Activated T-cell treated with anti-CD3 and anti-CD28 coated beads, Interleukin-2, amount 50 U/mL, for 24 hours (primary cell): ENCODE measurements around the gene LBHD1.
"Not testable (repeated sequence)": the region's sequence is repeated elsewhere in the genome, so short reads cannot be mapped to it uniquely, and the experiment has no call there.

Experiments
- DNase-seq: peaks from one replicate; pipeline ENCODE4 v3.0.0-alpha.2; 2020
- H3K27ac Mint-ChIP-seq: 2 replicates; pipeline ENCODE4 v1.8.0; 2020; ENCODE audit warnings: mild to moderate bottlenecking, mixed read lengths
- H3K27me3 Mint-ChIP-seq: 2 replicates; pipeline ENCODE4 v1.8.0; 2020; ENCODE audit warnings: mixed read lengths
- H3K36me3 Mint-ChIP-seq: 2 replicates; pipeline ENCODE4 v1.8.0; 2020; ENCODE audit warnings: low read depth, mixed read lengths
- H3K4me1 Mint-ChIP-seq: 2 replicates; pipeline ENCODE4 v1.8.0; 2020; ENCODE audit warnings: low read depth, mixed read lengths
- H3K4me3 Mint-ChIP-seq: 2 replicates; pipeline ENCODE4 v1.8.0; 2020; ENCODE audit warnings: mild to moderate bottlenecking, moderate library complexity, mixed read lengths
- H3K9me3 Mint-ChIP-seq: 2 replicates; pipeline ENCODE4 v1.8.0; 2020; ENCODE audit warnings: mixed read lengths

LBHD1 gene

GRCh38 chr11:62706850-62707247, 34.8 kb upstream of the LBHD1 start:
- DNase-seq = no peak
- no peaks in the 10 kb centered on the region for H3K27me3 Mint-ChIP-seq
- H3K27ac Mint-ChIP-seq = peak overlapping the region; percentile 81
- peak overlapping the region; percentile 66 for H3K4me3 Mint-ChIP-seq
- peaks cover 61% of the 10 kb centered on the region for H3K4me1 Mint-ChIP-seq
- peaks cover 79% of the 10 kb centered on the region for H3K36me3 Mint-ChIP-seq
- no peaks in the 10 kb centered on the region for H3K9me3 Mint-ChIP-seq

GRCh38 chr11:62705880-62706849, 34.1 kb upstream of the LBHD1 start:
- peak overlapping the region; percentile 89 for H3K4me3 Mint-ChIP-seq
- H3K9me3 Mint-ChIP-seq = no peaks in the 10 kb centered on the region
- H3K36me3 Mint-ChIP-seq = peaks cover 79% of the 10 kb centered on the region
- peaks cover 61% of the 10 kb centered on the region for H3K4me1 Mint-ChIP-seq
- no peaks in the 10 kb centered on the region for H3K27me3 Mint-ChIP-seq
- H3K27ac Mint-ChIP-seq = peak overlapping the region; percentile 91
- peak; percentile 96 for DNase-seq

- Mint-ChIP-seq H3K27ac (peak overlapping the region; percentile 91), H3K27me3 (no peaks in the 10 kb centered on the region), H3K4me1 (peaks cover 56% of the 10 kb centered on the region), H3K9me3 (no peaks in the 10 kb centered on the region), H3K4me3 (peak overlapping the region; percentile 89), H3K36me3 (peaks cover 78% of the 10 kb centered on the region)
- DNase-seq = no peak
Measured at GRCh38 chr11:62705413-62705812, 33.3 kb upstream of the LBHD1 start.

- peaks cover 43% of the 10 kb centered on the region for H3K4me1 Mint-ChIP-seq
- not testable (repeated sequence) for DNase-seq, H3K4me3 Mint-ChIP-seq
Measured at GRCh38 chr11:62703921-62704320, 31.9 kb upstream of the LBHD1 start.

GRCh38 chr11:62702246-62702645, 30.2 kb upstream of the LBHD1 start:
- DNase-seq = no peak
- Mint-ChIP-seq H3K4me1 (peaks cover 27% of the 10 kb centered on the region), H3K27ac (peak overlapping the region; percentile 27), H3K27me3 (no peaks in the 10 kb centered on the region), H3K9me3 (no peaks in the 10 kb centered on the region), H3K4me3 (no peak overlapping the region), H3K36me3 (peaks cover 58% of the 10 kb centered on the region)

More at GRCh38 chr11:62703921-62704320, 31.9 kb upstream of the LBHD1 start:
- H3K27me3 Mint-ChIP-seq, H3K9me3 Mint-ChIP-seq, H3K27ac Mint-ChIP-seq: not testable (repeated sequence)
- peaks cover 69% of the 10 kb centered on the region for H3K36me3 Mint-ChIP-seq

- peak; percentile 80 for DNase-seq
- H3K36me3 Mint-ChIP-seq = peaks cover 55% of the 10 kb centered on the region
- H3K27me3 Mint-ChIP-seq = no peaks in the 10 kb centered on the region
- no peaks in the 10 kb centered on the region for H3K9me3 Mint-ChIP-seq
- no peak overlapping the region for H3K4me3 Mint-ChIP-seq
- H3K4me1 Mint-ChIP-seq = peaks cover 6% of the 10 kb centered on the region
- no peak overlapping the region for H3K27ac Mint-ChIP-seq
Measured at GRCh38 chr11:62694455-62695167, 22.5 kb upstream of the LBHD1 start.

- H3K36me3 Mint-ChIP-seq = peaks cover 55% of the 10 kb centered on the region
- not testable (repeated sequence) for H3K4me1 Mint-ChIP-seq, H3K9me3 Mint-ChIP-seq, H3K27ac Mint-ChIP-seq, DNase-seq, H3K4me3 Mint-ChIP-seq, H3K27me3 Mint-ChIP-seq
Measured at GRCh38 chr11:62693624-62694023, 21.6 kb upstream of the LBHD1 start.

- Mint-ChIP-seq H3K27ac (no peak within 1 kb of the TSS), H3K9me3 (no peaks in the 10 kb centered on the region), H3K27me3 (peaks cover 11% of the 10 kb centered on the region), H3K4me1 (peaks cover under 1% of the 10 kb centered on the region), H3K4me3 (no peak within 1 kb of the TSS), H3K36me3 (peaks cover 45% of the 10 kb centered on the region)
- DNase-seq = no peak
Measured at GRCh38 chr11:62689421-62690183, 17.5 kb upstream of the LBHD1 start, which contains the start of gene LRRN4CL. TSS of gene LRRN4CL (minus strand) at chr11:62689530. CDS start at chr11:62688508, 1,022 bp downstream.

GRCh38 chr11:62688491-62688890, 16.4 kb upstream of the LBHD1 start:
- no peaks in the 10 kb centered on the region for H3K9me3 Mint-ChIP-seq
- peaks cover 11% of the 10 kb centered on the region for H3K27me3 Mint-ChIP-seq
- DNase-seq = no peak
- no peak overlapping the region for H3K27ac Mint-ChIP-seq
- H3K4me1 Mint-ChIP-seq = no peaks in the 10 kb centered on the region
- H3K36me3 Mint-ChIP-seq = peaks cover 37% of the 10 kb centered on the region
- H3K4me3 Mint-ChIP-seq = no peak overlapping the region

- no peaks in the 10 kb centered on the region for H3K9me3 Mint-ChIP-seq
- peaks cover 30% of the 10 kb centered on the region for H3K36me3 Mint-ChIP-seq
- H3K27ac Mint-ChIP-seq = no peak overlapping the region
- H3K4me3 Mint-ChIP-seq = no peak overlapping the region
- no peak for DNase-seq
- no peaks in the 10 kb centered on the region for H3K4me1 Mint-ChIP-seq
- peaks cover 11% of the 10 kb centered on the region for H3K27me3 Mint-ChIP-seq
Measured at GRCh38 chr11:62687508-62688396, 15.7 kb upstream of the LBHD1 start.

- Mint-ChIP-seq H3K9me3 (no peaks in the 10 kb centered on the region), H3K4me1 (peaks cover 22% of the 10 kb centered on the region), H3K27me3 (peaks cover 6% of the 10 kb centered on the region), H3K36me3 (peaks cover 15% of the 10 kb centered on the region), H3K4me3 (no peak overlapping the region), H3K27ac (no peak overlapping the region)
- DNase-seq = no peak
Measured at GRCh38 chr11:62682518-62682917, 10.5 kb upstream of the LBHD1 start.

- Mint-ChIP-seq H3K4me3 (no peak overlapping the region), H3K36me3 (peaks cover 32% of the 10 kb centered on the region), H3K9me3 (no peaks in the 10 kb centered on the region), H3K27me3 (no peaks in the 10 kb centered on the region), H3K4me1 (peaks cover 35% of the 10 kb centered on the region), H3K27ac (peak overlapping the region; percentile 70)
- DNase-seq = no peak
Measured at GRCh38 chr11:62680825-62681240, 8.8 kb upstream of the LBHD1 start.
